MM.1S (cell line): ENCODE data around the gene PAPSS2.

ENCODE experiments used
- CTCF ChIP-seq: fragments of 300-600 bp; sonication (generic); IDR thresholded peaks from 2 replicates; pipeline ENCODE4 v1.5.1; 2016; ENCODE audit warnings: antibody characterized with exemption, low read length, mixed read lengths
- EZH2 ChIP-seq: fragments of 300-600 bp; sonication (generic); optimal IDR thresholded peaks from 2 replicates; pipeline ENCODE3; 2017; ENCODE audit warnings: low read depth, mild to moderate bottlenecking, antibody characterized with exemption, low read length, mixed read lengths
- EZH2phosphoT487 ChIP-seq: fragments of 300-600 bp; sonication (generic); IDR thresholded peaks from 2 replicates; pipeline ENCODE4 v1.6.1; 2018; ENCODE audit warnings: antibody characterized with exemption, low read length

GRCh38 chr10:87721781-87722180, 62.1 kb downstream of the PAPSS2 start:
- TF ChIP-seq CTCF (no peak), EZH2phosphoT487 (no peak), EZH2 (no peak)
